8988T (cell line): ENCODE measurements around the gene FAM171A2.
"Not testable (repeated sequence)": the region's sequence is repeated elsewhere in the genome, so short reads cannot be mapped to it uniquely, and the experiment has no call there.

ENCODE experiments used
- DNase-seq: peaks from one replicate; pipeline ENCODE4 v3.0.0; 2011

The FAM171A2 gene

GRCh38 chr17:44360144-44360533, 3.5 kb downstream of the FAM171A2 start:
- no peak for DNase-seq

- DNase-seq: peak; percentile 11
These were observed 4.1 kb downstream of the FAM171A2 start for GRCh38 chr17:44359458-44360143.

- DNase-seq: no peak
These were observed 4.6 kb downstream of the FAM171A2 start for GRCh38 chr17:44359006-44359405.

- no peak for DNase-seq
These were observed 5.6 kb downstream of the FAM171A2 start for GRCh38 chr17:44358066-44358465.

GRCh38 chr17:44356241-44356640, 7.4 kb downstream of the FAM171A2 start:
- DNase-seq: peak; percentile 43

- DNase-seq: no peak
These were observed 8.0 kb downstream of the FAM171A2 start for GRCh38 chr17:44355642-44356099.

- DNase-seq: no peak
These were observed 8.8 kb downstream of the FAM171A2 start for GRCh38 chr17:44354582-44355561.

GRCh38 chr17:44353672-44354331, 9.9 kb downstream of the FAM171A2 start:
- DNase-seq: no peak

- DNase-seq: no peak
These were observed 10.6 kb downstream of the FAM171A2 start for GRCh38 chr17:44352828-44353671.

- no peak for DNase-seq
These were observed 11.5 kb downstream of the FAM171A2 start for GRCh38 chr17:44351961-44352827.

GRCh38 chr17:44351464-44351863, 12.2 kb downstream of the FAM171A2 start:
- DNase-seq: no peak

- DNase-seq: peak; percentile 97
These were observed 12.9 kb downstream of the FAM171A2 start for GRCh38 chr17:44350733-44351226.

- no peak for DNase-seq
These were observed 14.0 kb downstream of the FAM171A2 start for GRCh38 chr17:44349553-44350070.

- no peak for DNase-seq
These were observed 14.7 kb downstream of the FAM171A2 start for GRCh38 chr17:44348988-44349364.

- DNase-seq: no peak
These were observed 15.2 kb downstream of the FAM171A2 start for GRCh38 chr17:44348234-44348987.

- not testable (repeated sequence) for DNase-seq
These were observed 16.2 kb downstream of the FAM171A2 start for GRCh38 chr17:44347206-44348055.

- no peak for DNase-seq
These were observed 17.4 kb downstream of the FAM171A2 start for GRCh38 chr17:44346064-44346844.

GRCh38 chr17:44345454-44346026, 18.1 kb downstream of the FAM171A2 start:
- no peak for DNase-seq
